ENCODE results near the gene CCDC47. TPM values are rescaled to one million over a fixed set of nuclear protein-coding genes. Genes with fewer than 3 reads are reported as not detected.
A peak's percentile ranks its signal among the peaks of the same experiment; 100 is the strongest.

Gene CCDC47
- total and polyA plus RNA-seq, 8 donors = 81.6 to 111 (median 89.4) TPM

- Histone ChIP-seq H3K36me3 (peaks cover 2 to 30% of the 10 kb centered on the region in 2 donors), H3K4me1 (peaks cover 6 to 51% of the 10 kb centered on the region in 2 donors), H3K4me3 (no peak overlapping the region), H3K9me3 (no peaks in the 10 kb centered on the region), H3K27me3 (no peaks in the 10 kb centered on the region), H3K27ac (no peak overlapping the region)
- TF ChIP-seq CTCF (IDR thresholded peaks at IDR 0.05) = no peak
- ATAC-seq (no peak), DNase-seq (no peak)
- intact Hi-C loops (cut with DNase I) = no loop called here
These were observed 5.0 kb downstream of the CCDC47 start for GRCh38 chr17:63768433-63768832.

- Histone ChIP-seq H3K27me3 (no peaks in the 10 kb centered on the region), H3K9me3 (no peaks in the 10 kb centered on the region), H3K36me3 (peaks cover 2 to 46% of the 10 kb centered on the region in 2 donors), H3K4me3 (no peak overlapping the region), H3K4me1 (peaks cover 12 to 48% of the 10 kb centered on the region in 2 donors), H3K27ac (no peak overlapping the region)
- ATAC-seq (no peak), DNase-seq (no peak)
- no peak for TF ChIP-seq CTCF (IDR thresholded peaks at IDR 0.05)
- intact Hi-C loops (cut with DNase I) = no loop called here
These were observed 6.6 kb downstream of the CCDC47 start for GRCh38 chr17:63766754-63767153.

- TF ChIP-seq CTCF (IDR thresholded peaks at IDR 0.05) = no peak
- intact Hi-C loops (cut with DNase I) = no loop called here
- no peak overlapping the region for H3K4me3 ChIP-seq
- no peaks in the 10 kb centered on the region for H3K9me3 ChIP-seq
- DNase-seq (peak in 2 of 4 donors; percentile 67 to 88), ATAC-seq (no peak)
- H3K36me3 ChIP-seq = peaks cover 2 to 65% of the 10 kb centered on the region in 2 donors
- no peak overlapping the region for H3K27ac ChIP-seq
- peaks cover 7 to 45% of the 10 kb centered on the region in 2 donors for H3K4me1 ChIP-seq
- H3K27me3 ChIP-seq = no peaks in the 10 kb centered on the region
These were observed 8.7 kb downstream of the CCDC47 start for GRCh38 chr17:63764716-63765115.

- no peaks in the 10 kb centered on the region for H3K9me3 ChIP-seq
- ATAC-seq (no peak), DNase-seq (no peak)
- H3K27ac ChIP-seq = peak overlapping the region in 1 of 2 donors; percentile 57
- intact Hi-C loops (cut with DNase I) = no loop called here
- H3K27me3 ChIP-seq = no peaks in the 10 kb centered on the region
- TF ChIP-seq CTCF (IDR thresholded peaks at IDR 0.05) = no peak
- H3K36me3 ChIP-seq = peaks cover 2 to 75% of the 10 kb centered on the region in 2 donors
- no peak overlapping the region for H3K4me3 ChIP-seq
- peaks cover 6 to 29% of the 10 kb centered on the region in 2 donors for H3K4me1 ChIP-seq
These were observed 11.0 kb downstream of the CCDC47 start for GRCh38 chr17:63762161-63763078.

GRCh38 chr17:63760771-63761539, 12.4 kb downstream of the CCDC47 start:
- no peaks in the 10 kb centered on the region for H3K9me3 ChIP-seq
- DNase-seq (no peak), ATAC-seq (no peak)
- no peak for TF ChIP-seq CTCF (IDR thresholded peaks at IDR 0.05)
- H3K36me3 ChIP-seq = peaks cover 2 to 86% of the 10 kb centered on the region in 2 donors
- peak overlapping the region; percentile 57 for H3K27ac ChIP-seq
- H3K27me3 ChIP-seq = no peaks in the 10 kb centered on the region
- no peak overlapping the region for H3K4me3 ChIP-seq
- intact Hi-C loops (cut with DNase I) = no loop called here
- H3K4me1 ChIP-seq = peaks cover 6 to 28% of the 10 kb centered on the region in 2 donors

Measured in left lung (tissue), 10 donors.